Body of pancreas (tissue), 4 donors: ENCODE measurements around the gene PDXP.

ENCODE experiments used
- CTCF ChIP-seq, 7 experiments: fragments of 450-650 bp in 4 of 7; fragments of 200-600 bp in 3 of 7; sonication (generic) in 3 of 7; IDR thresholded peaks; one replicate each; pipeline ENCODE4 v1.5.1; 2016 to 2019; ENCODE audit warnings: antibody characterized with exemption in 7 of 7
- POLR2A ChIP-seq, 3 donors: fragments of 450-650 bp; IDR thresholded peaks; one replicate each; pipeline ENCODE4 v1.6.1; 2016; ENCODE audit warnings: antibody characterized with exemption in 3 of 3, mild to moderate bottlenecking in 2 of 3

- no peak for TF ChIP-seq CTCF (IDR thresholded peaks at IDR 0.05)
- TF ChIP-seq POLR2A (IDR thresholded peaks at IDR 0.05): no peak
Measured at GRCh38 chr22:37638391-37639069, 20.0 kb upstream of the PDXP start.
